T-helper 17 cell (primary cell): ENCODE data around the gene CEP250. TPM values are rescaled to one million over a fixed set of nuclear protein-coding genes. Genes with fewer than 3 reads are reported as not detected.
A peak's percentile ranks its signal among the peaks of the same experiment; 100 is the strongest.
"Not testable (repeated sequence)": the region's sequence is repeated elsewhere in the genome, so short reads cannot be mapped to it uniquely, and the experiment has no call there.

Experiments used
- ATAC-seq: fragments of 150-1000 bp; cut with Tn5 transposase; 2 replicates; pipeline ENCODE4 v1.10.0; 2021; ENCODE audit warnings: mild to moderate bottlenecking, moderate library complexity
- DNase-seq, 3 donors: peaks; one replicate each; pipeline versions ENCODE4 v3.0.0 to v3.0.0-alpha.2; 2020 to 2021
- H3K9me3 ChIP-seq: one replicate; pipeline ENCODE4 v1.7.0; 2013; ENCODE audit warnings: low read length, mild to moderate bottlenecking; ENCODE audit not compliant: control insufficient read depth, poor library complexity, severe bottlenecking
- H3K27ac Mint-ChIP-seq: one replicate; pipeline ENCODE4 v1.8.0; 2022; ENCODE audit warnings: mild to moderate bottlenecking, moderate library complexity, mixed read lengths
- H3K27me3 Mint-ChIP-seq: one replicate; pipeline ENCODE4 v1.8.0; 2022; ENCODE audit warnings: mixed read lengths
- H3K36me3 Mint-ChIP-seq: one replicate; pipeline ENCODE4 v1.8.0; 2022; ENCODE audit warnings: low read depth, mixed read lengths
- H3K4me1 Mint-ChIP-seq: one replicate; pipeline ENCODE4 v1.8.0; 2022; ENCODE audit warnings: mild to moderate bottlenecking, mixed read lengths
- H3K4me3 Mint-ChIP-seq: one replicate; pipeline ENCODE4 v1.8.0; 2022; ENCODE audit warnings: mild to moderate bottlenecking, moderate library complexity, mixed read lengths
- total RNA-seq, 4 donors: library from RNA in 2 of 4; stranded (reverse) in 2 of 4; gene quantifications; one replicate each; pipeline ENCODE4 v1.2.3 and lab custom pipeline; 2022 to 2026

The CEP250 gene
- total RNA-seq, 2 donors from 2014 or later: 36.6 to 44.4 TPM

GRCh38 chr20:35510951-35511735 is 55.7 kb downstream of the CEP250 start:
- peaks cover 9% of the 10 kb centered on the region for H3K4me1 Mint-ChIP-seq
- no peak overlapping the region for H3K27ac Mint-ChIP-seq
- H3K36me3 Mint-ChIP-seq: peaks cover 7% of the 10 kb centered on the region
- no peak for DNase-seq
- no peak for ATAC-seq
- no peak overlapping the region for H3K4me3 Mint-ChIP-seq
- no peaks in the 10 kb centered on the region for H3K27me3 Mint-ChIP-seq
- no peaks in the 10 kb centered on the region for H3K9me3 ChIP-seq

GRCh38 chr20:35511814-35512420 is 56.5 kb downstream of the CEP250 start:
- H3K27me3 Mint-ChIP-seq: no peaks in the 10 kb centered on the region
- H3K9me3 ChIP-seq: no peaks in the 10 kb centered on the region
- H3K4me1 Mint-ChIP-seq: peaks cover 5% of the 10 kb centered on the region
- ATAC-seq: no peak
- H3K4me3 Mint-ChIP-seq: no peak overlapping the region
- DNase-seq: no peak
- peaks cover 6% of the 10 kb centered on the region for H3K36me3 Mint-ChIP-seq
- H3K27ac Mint-ChIP-seq: no peak overlapping the region

GRCh38 chr20:35514371-35514932 is 59.1 kb downstream of the CEP250 start:
- H3K4me1 Mint-ChIP-seq: peaks cover 3% of the 10 kb centered on the region
- no peaks in the 10 kb centered on the region for H3K9me3 ChIP-seq
- ATAC-seq: no peak
- DNase-seq: no peak
- H3K4me3 Mint-ChIP-seq: no peak overlapping the region
- H3K36me3 Mint-ChIP-seq: peaks cover 3% of the 10 kb centered on the region
- H3K27ac Mint-ChIP-seq: no peak overlapping the region
- H3K27me3 Mint-ChIP-seq: no peaks in the 10 kb centered on the region

- H3K36me3 Mint-ChIP-seq: peaks cover 3% of the 10 kb centered on the region
- no peaks in the 10 kb centered on the region for H3K9me3 ChIP-seq
- H3K27ac Mint-ChIP-seq: no peak overlapping the region
- H3K4me3 Mint-ChIP-seq: no peak overlapping the region
- H3K27me3 Mint-ChIP-seq: no peaks in the 10 kb centered on the region
- peaks cover 3% of the 10 kb centered on the region for H3K4me1 Mint-ChIP-seq
- no peak for DNase-seq
- no peak for ATAC-seq
These were observed 59.9 kb downstream of the CEP250 start for GRCh38 chr20:35515341-35515740.

- DNase-seq (no peak), ATAC-seq (no peak)
- H3K4me3 Mint-ChIP-seq: no peak overlapping the region
- no peaks in the 10 kb centered on the region for H3K9me3 ChIP-seq
- no peak overlapping the region for H3K27ac Mint-ChIP-seq
- peaks cover 3% of the 10 kb centered on the region for H3K36me3 Mint-ChIP-seq
- no peaks in the 10 kb centered on the region for H3K27me3 Mint-ChIP-seq
- H3K4me1 Mint-ChIP-seq: peaks cover 3% of the 10 kb centered on the region
These were observed 60.7 kb downstream of the CEP250 start for GRCh38 chr20:35515949-35516645.

GRCh38 chr20:35517125-35517524 is 61.7 kb downstream of the CEP250 start:
- DNase-seq (no peak), ATAC-seq (no peak)
- no peak overlapping the region for H3K27ac Mint-ChIP-seq
- H3K9me3 ChIP-seq: no peaks in the 10 kb centered on the region
- H3K4me3 Mint-ChIP-seq: no peak overlapping the region
- peaks cover 3% of the 10 kb centered on the region for H3K36me3 Mint-ChIP-seq
- no peaks in the 10 kb centered on the region for H3K27me3 Mint-ChIP-seq
- peaks cover 3% of the 10 kb centered on the region for H3K4me1 Mint-ChIP-seq

GRCh38 chr20:35517767-35518166 is 62.4 kb downstream of the CEP250 start:
- H3K27ac Mint-ChIP-seq: not testable (repeated sequence)

GRCh38 chr20:35518955-35519354 is 63.6 kb downstream of the CEP250 start:
- ATAC-seq (no peak), DNase-seq (no peak)
- no peaks in the 10 kb centered on the region for H3K9me3 ChIP-seq
- no peak overlapping the region for H3K27ac Mint-ChIP-seq
- H3K4me3 Mint-ChIP-seq: no peak overlapping the region
- H3K27me3 Mint-ChIP-seq: no peaks in the 10 kb centered on the region
- no peaks in the 10 kb centered on the region for H3K36me3 Mint-ChIP-seq
- peaks cover 3% of the 10 kb centered on the region for H3K4me1 Mint-ChIP-seq

More at GRCh38 chr20:35517767-35518166, 62.4 kb downstream of the CEP250 start:
- not testable (repeated sequence) for DNase-seq, H3K9me3 ChIP-seq, H3K4me1 Mint-ChIP-seq, H3K27me3 Mint-ChIP-seq, ATAC-seq, H3K36me3 Mint-ChIP-seq, H3K4me3 Mint-ChIP-seq

GRCh38 chr20:35523298-35523888 is 68.0 kb downstream of the CEP250 start:
- H3K4me3 Mint-ChIP-seq: no peak overlapping the region
- H3K4me1 Mint-ChIP-seq: no peaks in the 10 kb centered on the region
- no peak overlapping the region for H3K27ac Mint-ChIP-seq
- no peaks in the 10 kb centered on the region for H3K36me3 Mint-ChIP-seq
- no peak for DNase-seq
- H3K9me3 ChIP-seq: no peaks in the 10 kb centered on the region
- peak; percentile 54 for ATAC-seq
- H3K27me3 Mint-ChIP-seq: no peaks in the 10 kb centered on the region

GRCh38 chr20:35525639-35526038 is 70.2 kb downstream of the CEP250 start:
- no peaks in the 10 kb centered on the region for H3K27me3 Mint-ChIP-seq
- no peaks in the 10 kb centered on the region for H3K36me3 Mint-ChIP-seq
- ATAC-seq (no peak), DNase-seq (no peak)
- no peaks in the 10 kb centered on the region for H3K9me3 ChIP-seq
- H3K4me1 Mint-ChIP-seq: no peaks in the 10 kb centered on the region
- no peak overlapping the region for H3K4me3 Mint-ChIP-seq
- H3K27ac Mint-ChIP-seq: no peak overlapping the region

GRCh38 chr20:35527122-35527769 is 71.8 kb downstream of the CEP250 start:
- no peak for ATAC-seq
- H3K36me3 Mint-ChIP-seq: no peaks in the 10 kb centered on the region

GRCh38 chr20:35529552-35529951 is 74.2 kb downstream of the CEP250 start, which contains the start of gene C20orf173:
C20orf173 (minus strand) TSS chr20:35529652; CDS start chr20:35529373, 279 bp downstream.
- ATAC-seq (no peak), DNase-seq (no peak)
- Mint-ChIP-seq H3K4me3 (no peak within 1 kb of the TSS), H3K36me3 (no peaks in the 10 kb centered on the region), H3K27ac (no peak within 1 kb of the TSS), H3K4me1 (no peaks in the 10 kb centered on the region), H3K27me3 (no peaks in the 10 kb centered on the region)
- H3K9me3 ChIP-seq: no peaks in the 10 kb centered on the region

More at GRCh38 chr20:35527122-35527769, 71.8 kb downstream of the CEP250 start:
- Mint-ChIP-seq H3K4me1 (no peaks in the 10 kb centered on the region), H3K4me3 (no peak overlapping the region), H3K27ac (peak overlapping the region; percentile 62), H3K27me3 (no peaks in the 10 kb centered on the region)
- DNase-seq: no peak
- H3K9me3 ChIP-seq: no peaks in the 10 kb centered on the region
